Ishikawa (cell line): Measurements from ENCODE around the gene COL28A1.

Source experiments
- CEBPB ChIP-seq: IDR thresholded peaks from 2 replicates; pipeline ENCODE4 v1.6.1; 2012
- CREB1 ChIP-seq: IDR thresholded peaks from 2 replicates; pipeline ENCODE4 v1.6.1; 2012; ENCODE audit warnings: low read depth
- EGR1 ChIP-seq: IDR thresholded peaks from 2 replicates; pipeline ENCODE4 v1.6.1; 2012
- EP300 ChIP-seq: IDR thresholded peaks from 2 replicates; pipeline ENCODE4 v1.6.1; 2012; ENCODE audit warnings: borderline replicate concordance
- FOXM1 ChIP-seq: IDR thresholded peaks from 2 replicates; pipeline ENCODE4 v1.6.1; 2012; ENCODE audit warnings: low read depth, borderline replicate concordance
- NFIC ChIP-seq: IDR thresholded peaks from 2 replicates; pipeline ENCODE4 v1.6.1; 2012
- RAD21 ChIP-seq: IDR thresholded peaks from 2 replicates; pipeline ENCODE4 v1.6.1; 2012; ENCODE audit warnings: low read depth
- TAF1 ChIP-seq: IDR thresholded peaks from 2 replicates; pipeline ENCODE4 v1.6.1; 2012; ENCODE audit warnings: low read depth, mild to moderate bottlenecking
- TCF12 ChIP-seq: IDR thresholded peaks from 2 replicates; pipeline ENCODE4 v1.6.1; 2012; ENCODE audit warnings: low read depth
- TEAD4 ChIP-seq: IDR thresholded peaks from 2 replicates; pipeline ENCODE4 v1.6.1; 2012
- YY1 ChIP-seq: IDR thresholded peaks from 2 replicates; pipeline ENCODE4 v1.6.1; 2012; ENCODE audit warnings: low read depth
- ZBTB7A ChIP-seq: IDR thresholded peaks from 2 replicates; pipeline ENCODE4 v1.6.1; 2012; ENCODE audit warnings: low read depth
- TF ChIP-seq, protein P1 (sequence below): IDR thresholded peaks from 2 replicates; pipeline ENCODE4 v1.6.1; 2012
- TF ChIP-seq, protein P2 (sequence below): IDR thresholded peaks from 2 replicates; pipeline ENCODE4 v1.6.1; 2012
- TF ChIP-seq, protein P3 (sequence below): IDR thresholded peaks from 2 replicates; pipeline ENCODE4 v1.6.1; 2012; ENCODE audit warnings: low read depth, mild to moderate bottlenecking

The COL28A1 gene

DNA sequence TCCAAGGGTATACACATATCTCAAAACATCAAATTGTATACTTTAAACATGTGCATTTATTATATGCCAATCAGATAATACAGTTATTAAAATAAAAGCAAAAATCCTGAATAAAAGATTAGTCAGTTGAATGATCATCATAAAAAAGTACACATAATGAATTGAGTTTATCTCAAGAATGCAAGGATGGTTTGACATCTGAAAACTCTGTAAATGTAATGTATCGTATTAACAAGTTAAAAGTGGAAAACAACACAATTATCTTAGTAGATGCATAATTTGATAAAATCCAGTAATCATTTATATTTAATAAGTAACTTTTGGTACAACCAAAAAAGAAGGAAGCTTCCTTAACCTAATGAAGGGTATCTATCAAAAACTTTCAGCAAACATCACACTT, 86.6 kb downstream of the COL28A1 start:
- no peak for TF ChIP-seq CREB1
- TF ChIP-seq EP300, result no peak
- no peak for TF ChIP-seq TCF12
- TF ChIP-seq TEAD4, result no peak
- no peak for TF ChIP-seq NFIC
- no peak for TF ChIP-seq CEBPB
- TF ChIP-seq, protein P1, sequence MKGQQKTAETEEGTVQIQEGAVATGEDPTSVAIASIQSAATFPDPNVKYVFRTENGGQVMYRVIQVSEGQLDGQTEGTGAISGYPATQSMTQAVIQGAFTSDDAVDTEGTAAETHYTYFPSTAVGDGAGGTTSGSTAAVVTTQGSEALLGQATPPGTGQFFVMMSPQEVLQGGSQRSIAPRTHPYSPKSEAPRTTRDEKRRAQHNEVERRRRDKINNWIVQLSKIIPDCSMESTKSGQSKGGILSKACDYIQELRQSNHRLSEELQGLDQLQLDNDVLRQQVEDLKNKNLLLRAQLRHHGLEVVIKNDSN, result no peak
- TF ChIP-seq RAD21, result no peak

DNA sequence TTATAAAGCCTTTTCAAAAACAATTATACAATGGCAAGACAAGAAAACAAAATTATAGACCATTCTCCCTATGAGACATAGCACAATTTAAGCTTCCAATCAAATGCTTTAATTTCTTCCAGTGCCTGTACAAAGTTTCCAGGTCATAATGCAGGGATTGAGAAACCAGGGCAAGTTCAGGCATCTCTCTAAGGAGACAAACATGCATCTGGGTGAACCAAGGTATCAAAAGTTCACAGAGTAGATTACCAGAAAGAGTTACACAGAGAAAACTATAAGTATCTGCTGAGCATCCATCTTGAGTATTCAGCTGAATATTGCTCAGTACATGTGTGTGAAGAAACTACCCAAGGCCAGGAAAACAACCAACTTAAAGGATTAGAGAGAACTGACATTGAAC, 89.1 kb downstream of the COL28A1 start:
- TF ChIP-seq, protein P1, result no peak
- TF ChIP-seq, protein P2, sequence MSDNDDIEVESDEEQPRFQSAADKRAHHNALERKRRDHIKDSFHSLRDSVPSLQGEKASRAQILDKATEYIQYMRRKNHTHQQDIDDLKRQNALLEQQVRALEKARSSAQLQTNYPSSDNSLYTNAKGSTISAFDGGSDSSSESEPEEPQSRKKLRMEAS, result no peak
- TF ChIP-seq CREB1 (no peak), YY1 (no peak), CEBPB (no peak), NFIC (no peak), FOXM1 (no peak), TAF1 (no peak), ZBTB7A (no peak), EGR1 (no peak), EP300 (no peak), TCF12 (no peak), TEAD4 (no peak), RAD21 (no peak)
- TF ChIP-seq, protein P3, sequence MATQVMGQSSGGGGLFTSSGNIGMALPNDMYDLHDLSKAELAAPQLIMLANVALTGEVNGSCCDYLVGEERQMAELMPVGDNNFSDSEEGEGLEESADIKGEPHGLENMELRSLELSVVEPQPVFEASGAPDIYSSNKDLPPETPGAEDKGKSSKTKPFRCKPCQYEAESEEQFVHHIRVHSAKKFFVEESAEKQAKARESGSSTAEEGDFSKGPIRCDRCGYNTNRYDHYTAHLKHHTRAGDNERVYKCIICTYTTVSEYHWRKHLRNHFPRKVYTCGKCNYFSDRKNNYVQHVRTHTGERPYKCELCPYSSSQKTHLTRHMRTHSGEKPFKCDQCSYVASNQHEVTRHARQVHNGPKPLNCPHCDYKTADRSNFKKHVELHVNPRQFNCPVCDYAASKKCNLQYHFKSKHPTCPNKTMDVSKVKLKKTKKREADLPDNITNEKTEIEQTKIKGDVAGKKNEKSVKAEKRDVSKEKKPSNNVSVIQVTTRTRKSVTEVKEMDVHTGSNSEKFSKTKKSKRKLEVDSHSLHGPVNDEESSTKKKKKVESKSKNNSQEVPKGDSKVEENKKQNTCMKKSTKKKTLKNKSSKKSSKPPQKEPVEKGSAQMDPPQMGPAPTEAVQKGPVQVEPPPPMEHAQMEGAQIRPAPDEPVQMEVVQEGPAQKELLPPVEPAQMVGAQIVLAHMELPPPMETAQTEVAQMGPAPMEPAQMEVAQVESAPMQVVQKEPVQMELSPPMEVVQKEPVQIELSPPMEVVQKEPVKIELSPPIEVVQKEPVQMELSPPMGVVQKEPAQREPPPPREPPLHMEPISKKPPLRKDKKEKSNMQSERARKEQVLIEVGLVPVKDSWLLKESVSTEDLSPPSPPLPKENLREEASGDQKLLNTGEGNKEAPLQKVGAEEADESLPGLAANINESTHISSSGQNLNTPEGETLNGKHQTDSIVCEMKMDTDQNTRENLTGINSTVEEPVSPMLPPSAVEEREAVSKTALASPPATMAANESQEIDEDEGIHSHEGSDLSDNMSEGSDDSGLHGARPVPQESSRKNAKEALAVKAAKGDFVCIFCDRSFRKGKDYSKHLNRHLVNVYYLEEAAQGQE, result no peak

DNA sequence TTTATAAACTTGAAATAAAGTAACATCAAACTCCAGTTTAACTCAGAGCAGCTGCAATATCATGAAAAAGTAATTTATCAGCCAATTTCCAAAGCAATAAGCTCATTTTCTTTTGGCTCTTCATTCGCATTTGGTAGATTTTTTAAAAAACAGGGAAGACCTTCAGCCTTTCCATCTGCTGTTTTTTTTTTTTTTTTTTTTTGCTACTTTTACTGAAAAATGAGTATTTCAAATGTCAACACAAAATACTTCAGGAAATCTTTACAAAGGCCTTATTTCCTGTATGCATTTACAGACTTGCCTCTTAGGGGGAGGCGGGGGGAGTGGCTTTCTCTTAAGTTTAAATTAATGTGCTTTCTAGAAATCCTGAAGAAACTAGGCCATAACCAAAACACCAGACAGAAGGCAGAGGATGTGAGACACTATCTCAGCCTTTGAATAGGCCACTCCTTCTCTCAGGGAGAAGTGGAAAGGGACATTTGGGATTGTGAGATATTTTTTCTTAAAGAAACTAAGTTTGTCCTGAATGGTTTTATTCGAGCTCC, 91.8 kb downstream of the COL28A1 start:
- TF ChIP-seq FOXM1 (no peak), EGR1 (no peak), RAD21 (no peak), EP300 (no peak), ZBTB7A (no peak), CREB1 (no peak), TEAD4 (no peak), TAF1 (no peak), TCF12 (no peak), CEBPB (no peak), NFIC (no peak), YY1 (no peak)
- TF ChIP-seq, protein P1, result no peak
- TF ChIP-seq, protein P2, result no peak

DNA sequence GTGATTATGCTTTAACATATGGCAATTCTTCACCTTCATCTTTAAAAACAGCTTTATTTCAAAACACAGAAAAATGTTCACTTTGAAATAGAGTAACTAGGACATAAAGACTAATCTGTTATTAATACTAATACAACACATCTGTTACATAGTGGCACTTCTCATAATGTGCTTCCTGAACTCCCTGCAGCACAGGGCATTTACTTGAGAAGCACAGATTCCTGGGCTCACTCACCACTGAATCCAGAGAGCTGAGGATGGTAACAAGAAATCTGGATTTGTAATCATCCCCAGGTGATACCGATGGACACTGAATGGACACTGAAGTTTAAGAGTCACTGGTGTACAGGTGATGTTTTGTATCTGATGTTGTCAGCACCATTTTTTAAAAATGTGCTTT, 96.1 kb downstream of the COL28A1 start:
- TF ChIP-seq, protein P1, result no peak
- TF ChIP-seq CREB1, result no peak
- no peak for TF ChIP-seq EGR1
- no peak for TF ChIP-seq ZBTB7A
- TF ChIP-seq RAD21, result no peak
- TF ChIP-seq TAF1, result no peak
- no peak for TF ChIP-seq FOXM1
- TF ChIP-seq, protein P3, result no peak
- no peak for TF ChIP-seq TEAD4
- TF ChIP-seq EP300, result no peak
- no peak for TF ChIP-seq NFIC
- TF ChIP-seq CEBPB, result no peak
- TF ChIP-seq YY1, result no peak
- TF ChIP-seq, protein P2, result no peak
- no peak for TF ChIP-seq TCF12

DNA sequence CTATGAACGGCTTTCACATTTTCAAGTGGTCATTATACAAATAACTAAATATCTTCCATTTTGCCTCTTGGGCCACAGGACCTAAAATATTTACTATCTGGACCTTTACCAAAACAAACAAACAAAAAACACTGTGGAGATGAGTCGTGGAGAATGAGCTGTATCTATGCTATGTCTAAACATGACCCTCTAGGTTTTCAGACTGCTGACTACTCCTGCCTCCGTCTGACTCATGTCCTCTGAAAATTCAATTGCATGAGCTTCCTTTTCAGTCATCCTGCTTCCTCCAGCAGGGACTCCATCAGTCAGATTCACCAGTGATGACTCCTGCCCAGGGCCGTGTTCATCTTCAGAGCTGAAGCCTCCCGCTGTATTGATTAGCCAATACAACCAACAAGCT, 96.8 kb downstream of the COL28A1 start:
- no peak for TF ChIP-seq NFIC
- TF ChIP-seq FOXM1, result no peak
- TF ChIP-seq CREB1, result no peak
- TF ChIP-seq TCF12, result no peak
- TF ChIP-seq, protein P3, result no peak
- TF ChIP-seq TEAD4, result no peak
- TF ChIP-seq, protein P1, result no peak
- TF ChIP-seq RAD21, result no peak
- TF ChIP-seq CEBPB, result no peak
- no peak for TF ChIP-seq TAF1
- no peak for TF ChIP-seq ZBTB7A
- TF ChIP-seq EP300, result no peak
- TF ChIP-seq YY1, result no peak
- TF ChIP-seq, protein P2, result no peak
